Midbrain (tissue), 1 donor: ENCODE measurements around the gene DNAJC4.

Experiments
- DNase-seq: peaks from one replicate; lab custom pipeline; 2025; lab: John Stamatoyannopoulos, UW

Gene DNAJC4

GRCh38 chr11:64229744-64230170 is 591 bp upstream of the DNAJC4 start:
- DNase-seq, result no peak

GRCh38 chr11:64230985-64231365 is 627 bp downstream of the DNAJC4 start:
- DNase-seq, result no peak

- DNase-seq, result no peak
These were observed 1.2 kb downstream of the DNAJC4 start for GRCh38 chr11:64231546-64231945.

GRCh38 chr11:64232182-64232966 is 2.0 kb downstream of the DNAJC4 start:
- no peak for DNase-seq

- no peak for DNase-seq
These were observed 2.6 kb downstream of the DNAJC4 start for GRCh38 chr11:64232967-64233315.

- DNase-seq, result peak; percentile 69
These were observed 3.7 kb downstream of the DNAJC4 start, which contains the start of gene VEGFB for GRCh38 chr11:64233913-64234586. Gene VEGFB, plus strand, starts transcription at chr11:64234584. Its CDS starts 250 bp downstream, at chr11:64234834.

- DNase-seq, result no peak
These were observed 4.5 kb downstream of the DNAJC4 start for GRCh38 chr11:64234647-64235379.

GRCh38 chr11:64235437-64236161 is 5.3 kb downstream of the DNAJC4 start:
- no peak for DNase-seq

GRCh38 chr11:64237484-64237951 is 7.2 kb downstream of the DNAJC4 start:
- DNase-seq, result no peak

GRCh38 chr11:64238076-64238475 is 7.7 kb downstream of the DNAJC4 start:
- DNase-seq, result no peak

GRCh38 chr11:64238999-64239398 is 8.7 kb downstream of the DNAJC4 start:
- no peak for DNase-seq

- no peak for DNase-seq
These were observed 9.5 kb downstream of the DNAJC4 start for GRCh38 chr11:64239662-64240434.

GRCh38 chr11:64240435-64241240 is 10.3 kb downstream of the DNAJC4 start, which contains the start of gene FKBP2:
Gene FKBP2, plus strand, starts transcription at chr11:64241095. Its CDS starts 1,293 bp downstream, at chr11:64242388.
- peak; percentile 96 for DNase-seq

- DNase-seq, result peak; percentile 99
These were observed 10.8 kb downstream of the DNAJC4 start for GRCh38 chr11:64241241-64241490.

- no peak for DNase-seq
These were observed 11.4 kb downstream of the DNAJC4 start for GRCh38 chr11:64241491-64242374.

GRCh38 chr11:64243236-64243854 is 13.0 kb downstream of the DNAJC4 start:
- DNase-seq, result no peak

GRCh38 chr11:64244107-64244506 is 13.8 kb downstream of the DNAJC4 start:
- no peak for DNase-seq

GRCh38 chr11:64244966-64245365 is 14.6 kb downstream of the DNAJC4 start:
- no peak for DNase-seq

- DNase-seq, result no peak
These were observed 15.1 kb downstream of the DNAJC4 start for GRCh38 chr11:64245401-64245796.
